Bronchial epithelial cell (primary cell): Measurements from ENCODE around the gene TBX21. TPM values are rescaled to one million over a fixed set of nuclear protein-coding genes. Genes with fewer than 3 reads are reported as not detected.

Experiments
- DNase-seq: peaks from one replicate; pipeline ENCODE4 v3.0.0-alpha.2; 2010; ENCODE audit warnings: low read depth
- FAIRE-seq: peaks from 2 replicates; lab custom pipeline; 2011; peaks lifted over from hg19 to GRCh38; lab: Jason Lieb, UNC
- H3K27me3 ChIP-seq: 2 replicates; pipeline ENCODE4 v1.5.1; 2011; ENCODE audit warnings: low read length; ENCODE audit not compliant: control insufficient read depth, insufficient read depth
- H3K36me3 ChIP-seq: 2 replicates; pipeline ENCODE4 v1.5.1; 2011; ENCODE audit warnings: low read length; ENCODE audit not compliant: control insufficient read depth, insufficient read depth
- H3K4me3 ChIP-seq: 2 replicates; pipeline ENCODE4 v1.5.1; 2011; ENCODE audit warnings: mild to moderate bottlenecking, low read depth, low read length, control low read depth
- total RNA-seq: library from RNA; depleted of rRNA; stranded (reverse); fragments of >200 nt; gene quantifications from 2 replicates; pipeline ENCODE4 v1.2.1, GENCODE V29; 2014
- TF ChIP-seq, protein P1 (sequence below): IDR thresholded peaks from 2 replicates; pipeline ENCODE4 v1.5.1; 2011; ENCODE audit warnings: mild to moderate bottlenecking, moderate library complexity, low read length, control low read depth, inconsistent platforms; ENCODE audit not compliant: insufficient read depth, severe bottlenecking

Gene TBX21
- total RNA-seq, 1 donor from 2014 or later: not detected

DNA sequence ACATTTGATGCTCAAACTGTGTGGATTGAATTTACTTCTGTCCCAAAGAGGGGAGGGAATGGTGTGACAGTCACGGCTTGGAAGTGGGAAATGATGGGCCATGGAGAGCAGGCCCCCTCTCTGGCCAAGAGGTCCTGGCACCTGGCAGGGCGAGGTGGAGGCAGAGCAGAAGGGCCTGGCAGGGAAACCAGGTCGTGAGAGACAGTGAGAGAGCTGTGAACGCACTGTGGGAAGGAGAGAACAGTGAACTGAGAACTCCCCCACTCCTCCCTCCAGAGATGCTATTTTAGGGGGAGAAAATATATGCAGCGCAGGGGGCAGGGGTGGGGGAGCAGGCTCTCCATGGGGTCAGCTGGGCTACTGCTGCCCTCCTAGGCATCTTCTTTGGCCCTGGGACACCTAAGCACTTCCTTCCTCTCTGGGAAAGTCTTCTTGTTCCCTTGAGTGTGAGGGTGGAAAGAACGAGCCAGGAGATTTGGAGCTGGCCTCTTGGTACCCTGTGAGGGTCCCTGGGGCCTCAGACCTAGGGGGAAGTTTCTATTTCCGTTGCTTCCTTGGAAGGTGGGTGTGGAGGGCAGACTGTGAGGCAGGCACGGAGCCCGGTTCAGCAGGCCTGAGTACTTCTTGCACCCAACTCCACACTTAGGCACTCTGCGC lies 17.2 kb upstream of the TBX21 start:
- FAIRE-seq: no peak
- TF ChIP-seq, protein P1, sequence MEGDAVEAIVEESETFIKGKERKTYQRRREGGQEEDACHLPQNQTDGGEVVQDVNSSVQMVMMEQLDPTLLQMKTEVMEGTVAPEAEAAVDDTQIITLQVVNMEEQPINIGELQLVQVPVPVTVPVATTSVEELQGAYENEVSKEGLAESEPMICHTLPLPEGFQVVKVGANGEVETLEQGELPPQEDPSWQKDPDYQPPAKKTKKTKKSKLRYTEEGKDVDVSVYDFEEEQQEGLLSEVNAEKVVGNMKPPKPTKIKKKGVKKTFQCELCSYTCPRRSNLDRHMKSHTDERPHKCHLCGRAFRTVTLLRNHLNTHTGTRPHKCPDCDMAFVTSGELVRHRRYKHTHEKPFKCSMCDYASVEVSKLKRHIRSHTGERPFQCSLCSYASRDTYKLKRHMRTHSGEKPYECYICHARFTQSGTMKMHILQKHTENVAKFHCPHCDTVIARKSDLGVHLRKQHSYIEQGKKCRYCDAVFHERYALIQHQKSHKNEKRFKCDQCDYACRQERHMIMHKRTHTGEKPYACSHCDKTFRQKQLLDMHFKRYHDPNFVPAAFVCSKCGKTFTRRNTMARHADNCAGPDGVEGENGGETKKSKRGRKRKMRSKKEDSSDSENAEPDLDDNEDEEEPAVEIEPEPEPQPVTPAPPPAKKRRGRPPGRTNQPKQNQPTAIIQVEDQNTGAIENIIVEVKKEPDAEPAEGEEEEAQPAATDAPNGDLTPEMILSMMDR: no peak

DNA sequence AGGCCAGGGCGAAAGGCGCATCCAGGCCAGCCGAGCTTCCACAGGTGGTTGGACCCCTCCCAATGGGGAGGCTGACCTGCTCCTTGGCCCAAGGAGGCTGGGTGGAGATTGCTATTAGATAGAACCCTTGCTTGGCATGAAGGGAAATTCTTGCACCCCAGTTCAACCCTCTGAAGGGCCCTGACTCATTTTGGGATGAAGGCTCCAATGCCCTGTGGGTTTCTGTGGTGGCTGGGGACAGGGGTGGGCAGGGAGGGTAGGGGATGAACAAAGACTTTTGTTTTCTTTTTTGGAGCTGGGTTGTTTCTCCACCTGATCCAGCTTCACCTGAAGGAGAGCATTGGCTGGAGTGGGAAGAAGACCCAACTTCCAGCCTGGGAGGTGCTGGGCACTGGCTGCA lies 16.7 kb upstream of the TBX21 start:
- FAIRE-seq (no peak), DNase-seq (no peak)
- H3K36me3 ChIP-seq: no peaks in the 10 kb centered on the region
- H3K4me3 ChIP-seq: no peak overlapping the region
- peaks cover 35% of the 10 kb centered on the region for H3K27me3 ChIP-seq
- TF ChIP-seq, protein P1: no peak

More for the DNA sequence above, 17.2 kb upstream of the TBX21 start:
- Histone ChIP-seq H3K36me3 (no peaks in the 10 kb centered on the region), H3K27me3 (peaks cover 32% of the 10 kb centered on the region), H3K4me3 (no peak overlapping the region)
- no peak for DNase-seq

DNA sequence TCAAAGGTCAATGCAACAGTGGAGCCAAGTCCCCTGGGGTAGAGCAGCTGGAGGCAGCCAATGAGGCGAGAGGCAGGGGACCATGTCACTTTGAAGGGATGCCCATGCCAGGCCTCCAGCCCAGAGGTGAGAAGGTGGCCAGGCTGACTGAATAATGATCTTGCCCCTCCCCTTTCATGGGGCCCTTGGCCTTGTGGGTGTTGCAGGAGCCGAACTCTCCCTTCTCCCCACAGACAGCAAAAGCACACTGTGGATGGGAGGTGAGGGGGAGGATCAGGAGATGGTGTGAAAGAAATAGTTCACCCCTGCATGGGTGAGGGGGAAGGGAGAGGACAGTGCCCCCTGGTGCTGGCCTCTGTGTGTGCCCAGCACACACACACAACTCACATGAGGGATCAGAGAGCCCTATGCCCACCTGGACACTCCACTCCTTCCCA lies 15.8 kb upstream of the TBX21 start:
- TF ChIP-seq, protein P1: peak; percentile 33
- FAIRE-seq (no peak), DNase-seq (no peak)
- H3K27me3 ChIP-seq: peaks cover 43% of the 10 kb centered on the region
- no peak overlapping the region for H3K4me3 ChIP-seq
- H3K36me3 ChIP-seq: no peaks in the 10 kb centered on the region

DNA sequence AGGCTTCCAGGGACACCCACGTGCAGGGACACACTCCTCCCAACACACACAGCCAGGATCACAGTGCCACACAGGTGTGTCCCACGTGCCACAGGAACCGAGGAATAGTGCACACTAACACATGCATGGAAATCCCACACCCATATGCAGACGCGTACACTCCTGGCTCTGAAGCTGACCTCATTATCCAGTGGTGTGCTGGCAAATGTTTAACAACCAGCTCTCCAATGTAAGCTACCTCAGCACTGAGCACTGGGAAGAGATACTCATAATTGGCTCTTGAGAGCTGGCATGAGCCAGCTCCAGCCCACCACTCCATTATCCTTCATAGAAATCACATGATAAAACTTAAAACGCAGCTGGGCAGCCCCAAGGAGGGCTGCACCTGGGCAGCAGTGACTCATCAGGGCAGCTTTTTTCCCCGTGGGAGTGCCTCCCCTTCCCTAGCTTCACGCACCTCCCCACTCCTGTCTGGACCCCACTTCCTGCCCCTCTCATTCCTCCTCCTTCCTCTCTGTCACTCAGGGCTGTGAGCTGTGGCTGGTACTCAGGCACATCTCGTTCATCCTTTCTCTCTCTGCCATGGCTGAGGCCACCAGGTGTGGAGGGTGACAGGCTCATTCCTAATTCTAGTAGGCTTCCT lies 14.9 kb upstream of the TBX21 start:
- peak; percentile 13 for FAIRE-seq
- no peak overlapping the region for H3K4me3 ChIP-seq

DNA sequence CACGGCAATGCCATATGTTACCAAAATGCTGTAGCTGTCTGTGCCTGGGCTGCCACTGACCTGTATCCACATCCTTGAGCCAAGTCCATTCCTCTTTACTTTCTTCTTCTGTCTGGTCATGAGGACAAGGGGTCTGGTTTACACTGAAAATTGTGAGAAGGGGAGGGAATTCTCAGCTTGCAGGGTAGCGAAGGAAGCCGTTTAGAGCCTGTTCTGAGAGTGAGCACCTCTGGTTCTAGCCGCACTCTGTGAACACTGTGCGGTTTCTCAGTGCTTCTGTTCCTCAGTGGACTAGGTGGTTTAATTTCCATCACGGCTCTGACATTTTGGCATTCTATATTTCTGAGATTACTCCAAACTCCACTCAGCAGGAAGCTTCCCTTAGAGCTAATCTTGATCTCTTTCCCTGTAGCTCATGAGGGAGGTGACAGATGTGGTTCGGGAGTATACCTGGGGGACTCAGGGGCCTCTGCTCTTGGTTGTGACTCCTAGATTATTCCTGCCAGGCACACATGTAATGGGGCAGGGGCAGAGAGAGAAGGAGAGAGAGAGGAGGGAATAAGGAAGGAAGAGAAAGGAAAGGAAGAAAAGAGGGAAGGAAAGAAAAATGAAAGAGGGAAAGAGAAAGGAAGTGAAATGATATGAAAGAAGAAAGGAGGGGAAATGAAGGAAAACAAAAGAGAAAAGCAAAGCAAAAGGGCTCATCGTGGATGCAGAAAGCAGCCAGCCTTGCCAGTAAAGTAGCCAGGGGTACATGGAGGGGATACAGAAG lies 14.2 kb upstream of the TBX21 start:
- FAIRE-seq (no peak), DNase-seq (no peak)
- Histone ChIP-seq H3K36me3 (no peaks in the 10 kb centered on the region), H3K4me3 (no peak overlapping the region), H3K27me3 (peaks cover 34% of the 10 kb centered on the region)
- TF ChIP-seq, protein P1: no peak

More for the DNA sequence above, 14.9 kb upstream of the TBX21 start:
- TF ChIP-seq, protein P1: no peak
- DNase-seq: no peak
- Histone ChIP-seq H3K27me3 (peaks cover 37% of the 10 kb centered on the region), H3K36me3 (no peaks in the 10 kb centered on the region)
